ENCODE results near the gene ZSWIM1.

Gene ZSWIM1

DNA sequence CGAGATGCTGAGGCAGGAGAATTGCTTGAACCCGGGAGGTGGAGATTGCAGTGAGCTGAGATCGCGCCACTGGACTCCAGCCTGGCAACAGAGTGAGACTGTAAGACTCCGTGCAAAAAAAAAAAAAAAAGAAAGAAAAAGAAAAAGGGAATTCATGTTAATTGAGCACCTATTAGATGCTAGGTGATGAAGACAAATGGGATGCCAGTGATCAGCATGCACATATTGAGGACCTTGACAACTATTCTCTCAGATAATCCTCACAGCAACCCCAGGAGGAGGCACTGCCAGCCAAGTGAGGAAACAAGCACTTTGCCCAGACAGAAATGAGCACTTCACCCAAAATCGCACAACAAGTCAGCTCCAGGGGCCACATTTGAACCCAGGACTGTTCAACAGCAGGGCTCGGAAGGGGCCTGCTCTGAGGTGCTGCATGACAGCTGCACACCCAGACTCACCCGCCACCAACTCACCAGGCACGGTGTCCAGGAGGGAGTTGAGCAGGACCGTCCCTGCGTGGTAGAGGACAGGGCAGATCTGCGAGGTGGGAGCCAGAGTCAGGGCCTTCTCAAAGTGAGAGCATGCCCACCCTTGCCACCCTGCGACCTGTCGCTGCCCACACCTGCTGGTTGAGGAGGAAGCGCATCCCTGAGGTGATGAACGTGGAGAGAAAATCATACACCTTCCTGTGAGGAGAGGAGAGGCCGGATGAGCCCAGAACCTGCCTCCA lies 26.4 kb downstream of the ZSWIM1 start:
- DNase-seq (ENCODE audit: extremely low read depth in 1 of 2, low read depth in 1 of 2): no peak

DNA sequence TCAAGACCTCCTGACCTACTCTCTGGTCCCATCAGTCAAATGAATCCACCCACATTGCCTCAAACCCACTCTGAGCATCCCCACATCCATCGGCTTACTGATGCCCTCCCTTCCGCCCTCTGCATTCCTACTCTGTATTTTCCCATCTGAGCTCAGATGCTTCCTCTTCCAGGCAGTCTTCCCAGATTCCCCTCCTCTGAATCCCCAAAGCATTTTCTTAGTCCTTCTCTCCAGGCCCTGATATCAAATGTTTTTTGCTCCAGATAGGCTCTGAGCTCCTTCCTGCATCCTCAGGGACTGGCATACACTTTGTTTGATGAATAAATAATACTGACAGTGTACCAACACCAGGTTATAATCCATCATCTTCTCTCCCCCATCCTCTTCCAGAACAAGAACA lies 27.1 kb downstream of the ZSWIM1 start:
- no peak for DNase-seq (ENCODE audit: extremely low read depth in 1 of 2, low read depth in 1 of 2)

GRCh38 chr20:45909336-45909808 lies 28.3 kb downstream of the ZSWIM1 start:
- no peak for DNase-seq (ENCODE audit: extremely low read depth in 1 of 2, low read depth in 1 of 2)

DNA sequence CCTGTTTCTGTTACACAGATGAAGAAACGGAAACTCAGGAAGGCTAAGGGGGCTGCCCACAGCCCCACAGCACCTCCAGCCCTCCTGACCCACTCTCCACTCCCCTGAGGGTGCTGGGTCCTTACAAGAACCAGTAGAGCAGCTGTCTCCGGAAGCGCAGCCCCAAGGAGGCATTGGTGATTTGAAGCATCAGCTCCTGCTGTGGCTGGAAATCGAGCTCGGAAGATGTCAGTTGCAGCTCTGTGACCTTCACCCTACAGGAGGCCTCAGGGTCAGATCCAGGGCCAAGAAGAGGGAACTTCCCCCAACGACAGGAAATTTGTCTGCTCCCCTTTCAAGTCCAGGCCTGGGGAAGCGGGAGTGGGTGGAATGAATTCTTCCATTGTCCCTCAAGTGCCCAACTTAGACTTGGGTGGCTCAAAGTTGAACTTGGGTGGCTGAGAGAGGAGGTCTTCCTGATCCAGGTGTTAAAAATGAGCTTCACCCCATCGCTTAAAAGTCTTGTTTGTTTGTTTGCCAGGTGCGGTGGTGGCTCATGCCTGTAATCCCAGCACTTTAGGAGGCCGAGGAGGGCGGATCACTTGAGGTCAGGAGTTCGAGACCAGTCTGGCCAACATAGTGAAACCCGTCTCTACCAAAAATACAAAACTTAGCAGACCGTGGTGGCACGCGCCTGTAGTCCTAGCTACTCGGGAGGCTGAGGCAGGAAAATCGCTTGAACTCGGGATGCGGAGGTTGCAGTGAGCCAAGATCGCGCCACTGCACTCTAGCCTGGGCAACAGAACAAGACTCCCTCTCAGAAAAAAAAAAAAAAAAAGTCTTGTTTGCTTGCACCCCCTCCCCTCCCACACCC lies 29.0 kb downstream of the ZSWIM1 start:
- no peak for DNase-seq (ENCODE audit: extremely low read depth in 1 of 2, low read depth in 1 of 2)

DNA sequence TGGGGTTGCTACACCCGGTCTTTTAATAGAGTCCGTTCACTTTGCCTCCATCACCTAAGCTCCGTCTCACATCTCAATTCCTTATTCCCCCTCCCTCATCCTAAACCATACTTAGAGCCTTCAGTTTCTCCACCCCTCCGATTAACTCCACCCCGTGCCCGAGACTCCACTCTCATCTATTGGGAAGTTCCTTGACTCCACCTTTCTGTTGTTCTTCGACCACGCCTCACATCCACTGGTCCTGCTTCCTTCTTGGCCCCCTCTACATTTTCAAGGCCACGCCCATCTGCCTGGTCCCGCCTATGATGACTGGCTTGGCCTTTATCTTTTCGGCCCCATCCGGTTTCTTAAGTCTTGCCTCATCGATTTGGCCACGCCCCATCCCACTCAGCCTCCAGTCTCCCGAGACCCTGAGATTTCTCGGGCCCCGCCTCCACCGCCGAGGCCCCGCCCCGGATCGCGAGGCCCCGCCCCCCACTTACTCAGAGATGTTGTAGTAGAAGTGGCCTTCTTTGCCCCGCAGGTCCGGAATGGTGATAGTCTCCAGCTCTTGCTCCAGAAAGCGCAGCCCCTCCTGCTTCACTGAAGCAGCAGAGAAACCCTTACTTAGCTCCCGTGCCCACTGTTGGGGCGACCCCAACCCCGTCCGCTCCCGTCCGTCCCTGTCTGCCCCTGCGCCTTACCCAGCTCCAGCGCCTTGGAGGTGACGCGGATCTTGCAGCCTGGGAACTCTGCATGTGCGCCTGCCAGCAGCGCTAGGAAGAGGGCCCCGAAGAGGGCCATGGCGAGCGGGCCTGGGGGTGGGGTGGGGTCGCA lies 29.9 kb downstream of the ZSWIM1 start:
- DNase-seq (ENCODE audit: extremely low read depth in 1 of 2, low read depth in 1 of 2): peak; percentile 63 to 81

DNA sequence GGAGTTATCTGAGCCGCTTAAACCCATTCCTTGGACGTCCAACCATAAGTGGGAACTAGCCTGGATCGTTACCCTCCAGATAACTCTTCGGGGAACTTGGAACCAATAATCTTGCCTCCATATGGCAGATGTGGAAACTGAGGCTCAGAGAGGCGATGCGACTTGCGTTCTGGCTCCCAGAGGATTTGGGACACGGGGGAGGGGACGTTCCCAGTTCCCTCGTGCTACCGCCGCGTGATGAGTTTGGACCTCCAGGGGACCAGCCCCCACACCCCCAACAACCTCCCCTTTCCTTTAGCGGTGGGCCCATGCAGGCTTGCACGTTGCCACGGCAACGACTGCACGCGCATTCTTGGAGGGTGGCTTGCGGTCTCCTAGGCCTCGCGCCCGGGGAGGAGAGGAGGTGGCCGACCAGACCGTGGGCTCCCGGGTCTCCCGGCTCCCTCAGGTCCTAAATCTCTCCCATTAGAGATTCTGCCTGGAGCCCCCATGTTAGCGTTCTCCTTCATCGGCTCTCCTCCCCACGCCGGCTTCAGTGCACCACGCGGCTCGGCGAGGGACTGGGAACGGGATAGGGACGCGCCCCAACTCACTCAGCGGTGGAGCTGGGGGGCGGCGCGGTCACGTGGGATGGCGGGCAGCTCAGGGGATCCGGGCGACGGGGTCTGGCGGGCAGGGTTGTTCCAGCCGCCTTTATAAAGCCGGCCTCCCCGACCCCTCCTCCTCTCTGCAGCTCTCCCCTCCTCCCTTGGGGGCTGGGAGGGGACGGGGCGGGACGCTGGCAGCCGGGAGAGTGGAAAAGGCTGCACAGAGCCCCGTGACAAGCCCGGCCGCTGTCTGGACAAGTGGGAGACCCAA lies 30.7 kb downstream of the ZSWIM1 start, which contains the start of gene PLTP:
PLTP (minus strand) TSS at position 670 of the 858 bp plus-strand sequence. CDS start 703 bp downstream, outside the sequence.
- DNase-seq (ENCODE audit: extremely low read depth in 1 of 2, low read depth in 1 of 2): no peak

DNA sequence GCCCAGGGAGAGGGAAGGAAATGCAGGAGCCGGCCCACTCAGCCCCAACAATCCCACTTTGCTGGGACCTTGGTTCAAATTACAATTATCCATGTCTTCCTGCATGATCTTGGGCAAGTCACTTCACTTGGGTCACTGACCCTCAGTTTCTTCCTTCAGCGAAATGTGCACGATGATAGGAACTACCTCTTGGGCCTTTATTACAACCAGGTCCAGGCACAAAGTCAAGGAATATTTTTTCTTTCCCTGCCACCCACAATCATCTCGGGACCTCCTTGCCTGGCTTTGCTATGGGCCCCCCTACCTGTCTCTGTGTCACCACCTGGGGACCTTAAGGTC lies 31.3 kb downstream of the ZSWIM1 start:
- DNase-seq (ENCODE audit: extremely low read depth in 1 of 2, low read depth in 1 of 2): no peak

DNA sequence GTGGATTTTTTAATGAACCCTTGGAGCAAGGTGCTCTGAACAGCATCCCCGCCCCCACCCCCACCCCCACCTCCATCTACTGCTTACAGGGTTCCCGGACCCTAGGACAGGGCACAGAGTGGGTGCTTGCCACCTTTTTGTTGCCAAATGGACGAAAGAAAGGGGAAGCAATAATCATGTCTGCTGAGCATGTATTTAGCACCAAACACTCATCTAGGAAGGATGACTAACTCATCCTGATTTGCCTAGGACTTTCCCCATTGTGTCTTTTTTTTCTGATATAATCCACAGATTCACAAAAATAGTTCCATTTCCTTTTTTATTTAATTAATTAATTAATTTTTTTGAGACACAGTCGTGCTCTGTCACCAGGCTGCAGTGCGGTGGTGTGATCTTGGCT lies 32.1 kb downstream of the ZSWIM1 start:
- DNase-seq (ENCODE audit: extremely low read depth in 1 of 2, low read depth in 1 of 2): no peak

GRCh38 chr20:45917790-45918141 lies 36.7 kb downstream of the ZSWIM1 start:
- DNase-seq (ENCODE audit: extremely low read depth in 1 of 2, low read depth in 1 of 2): no peak

GRCh38 chr20:45918182-45918737 lies 37.2 kb downstream of the ZSWIM1 start:
- DNase-seq (ENCODE audit: extremely low read depth in 1 of 2, low read depth in 1 of 2): no peak

GRCh38 chr20:45918779-45919537 lies 37.9 kb downstream of the ZSWIM1 start:
- DNase-seq (ENCODE audit: extremely low read depth in 1 of 2, low read depth in 1 of 2): no peak

GRCh38 chr20:45919542-45920399 lies 38.7 kb downstream of the ZSWIM1 start:
- DNase-seq (ENCODE audit: extremely low read depth in 1 of 2, low read depth in 1 of 2): no peak

DNA sequence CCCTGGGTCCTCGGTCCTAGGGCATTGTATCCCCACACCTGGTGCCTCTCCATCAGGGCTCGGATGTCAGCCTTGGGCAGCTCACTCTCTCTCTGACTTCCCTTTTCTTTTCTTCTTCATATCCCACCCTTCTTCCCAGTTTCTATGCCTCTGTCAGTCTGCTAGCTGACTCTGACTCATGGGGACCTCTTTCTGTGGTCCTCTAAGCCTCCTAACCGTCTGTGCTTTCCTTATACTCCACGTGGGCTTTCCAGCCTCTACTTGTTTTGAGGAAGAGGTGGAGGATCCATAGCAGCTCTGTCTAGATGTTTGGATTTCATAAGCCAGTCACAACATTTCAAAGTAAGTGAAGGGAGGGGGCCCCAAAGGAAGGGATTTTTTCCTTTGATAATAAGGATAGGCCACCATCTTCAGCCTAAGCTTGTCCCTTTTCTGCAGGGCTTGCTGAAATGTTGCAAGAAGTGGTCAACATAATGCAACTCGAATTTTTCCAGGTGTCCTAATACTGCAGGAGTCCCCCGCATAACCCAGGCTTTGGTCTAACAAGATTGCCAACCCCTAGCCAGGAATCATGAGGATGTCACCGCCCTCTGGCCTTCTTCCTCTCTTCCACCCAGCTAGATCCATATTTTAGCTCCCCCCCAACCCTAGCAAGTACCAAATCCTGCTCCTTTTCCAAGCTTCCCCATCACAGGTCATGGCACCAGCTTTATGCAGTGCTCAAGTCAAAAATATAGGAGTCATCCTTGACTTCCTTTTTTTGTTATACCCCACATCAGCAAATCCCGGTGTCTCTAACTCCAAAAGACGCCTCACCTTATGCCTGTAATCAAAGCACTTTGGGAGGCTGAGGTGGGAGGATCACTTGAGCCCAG lies 39.7 kb downstream of the ZSWIM1 start:
- no peak for DNase-seq (ENCODE audit: extremely low read depth in 1 of 2, low read depth in 1 of 2)

DNA sequence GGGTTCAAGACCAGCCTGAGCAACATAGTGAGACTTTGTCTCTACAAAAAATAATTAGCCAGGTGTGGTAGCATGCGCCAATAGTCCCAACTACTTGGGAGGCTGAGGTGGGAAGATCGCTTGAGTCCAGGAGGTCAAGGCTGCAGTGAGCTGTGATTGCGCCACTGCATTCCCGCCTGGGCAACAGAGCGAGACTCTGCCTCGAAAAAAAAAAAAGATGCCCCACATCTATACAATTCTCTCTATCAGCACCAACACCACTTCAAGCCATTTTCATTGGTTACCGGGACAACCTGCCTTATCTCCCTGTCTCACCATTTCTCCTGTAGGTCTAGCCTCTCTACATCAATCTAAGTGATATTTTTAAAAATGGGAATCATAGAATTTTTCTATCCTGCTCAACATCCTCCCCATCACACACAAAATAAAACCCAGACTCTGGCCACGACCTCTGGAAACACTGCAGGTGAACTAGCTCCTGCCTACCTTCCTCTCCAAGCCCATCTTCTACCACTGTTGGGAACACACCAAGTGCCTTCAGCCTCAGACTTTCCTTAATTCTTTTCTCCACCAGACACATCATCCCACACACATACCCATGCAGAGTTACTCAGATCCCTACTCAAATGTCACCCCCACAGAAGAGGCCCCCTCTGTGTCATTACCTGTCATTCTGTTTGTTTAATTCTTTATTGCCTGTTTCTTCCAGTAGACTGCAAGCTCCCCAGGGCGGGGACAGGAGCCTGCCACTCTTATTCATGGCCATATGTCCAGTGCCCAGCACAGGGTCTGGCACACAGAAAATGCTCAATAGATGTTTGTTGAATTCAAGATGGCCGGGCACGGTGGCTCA lies 40.5 kb downstream of the ZSWIM1 start:
- DNase-seq (ENCODE audit: extremely low read depth in 1 of 2, low read depth in 1 of 2): no peak

DNA sequence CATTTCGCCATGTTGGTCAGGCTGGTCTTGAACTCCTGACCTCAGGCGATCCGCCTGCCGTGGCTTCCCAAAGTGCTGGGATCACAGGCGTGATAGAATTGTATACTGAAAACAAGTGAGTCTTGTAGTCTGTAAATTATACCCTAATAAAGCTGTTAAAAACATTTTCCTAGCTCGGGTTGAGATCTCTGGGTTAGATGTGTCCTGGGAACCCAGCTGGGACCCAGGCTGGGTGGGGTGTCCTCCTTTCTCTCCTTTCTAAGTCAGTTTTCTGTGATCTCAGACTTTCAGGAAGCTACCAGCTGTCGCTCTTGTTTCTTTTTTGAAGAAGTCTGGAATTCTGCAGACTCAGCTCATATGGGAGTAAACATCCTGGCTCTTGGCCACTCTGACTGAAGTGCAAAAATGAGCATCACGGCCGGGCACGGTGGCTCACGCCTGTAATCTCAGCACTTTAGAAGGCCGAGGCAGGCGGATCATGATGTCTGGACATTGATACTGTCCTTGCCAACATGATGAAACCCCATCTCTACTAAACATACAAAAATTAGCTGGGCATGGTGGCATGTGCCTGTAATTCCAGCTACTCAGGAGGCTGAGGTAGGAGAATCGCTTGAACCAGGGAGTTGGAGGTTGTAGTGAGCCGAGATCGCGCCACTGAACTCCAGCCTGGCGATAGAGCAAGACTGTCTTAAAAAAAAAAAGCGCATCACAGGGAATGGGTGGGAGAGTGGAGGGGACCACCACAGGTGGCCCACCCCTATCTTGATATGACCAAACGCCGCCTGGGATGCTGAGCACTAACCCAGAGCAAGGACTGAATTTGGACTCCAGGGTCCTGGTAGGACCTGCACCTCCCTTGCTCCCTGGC lies 43.6 kb downstream of the ZSWIM1 start:
- no peak for DNase-seq (ENCODE audit: extremely low read depth in 1 of 2, low read depth in 1 of 2)
